Astrocyte (in vitro differentiated cells and primary cell): ENCODE measurements around the gene SLC17A1.

Source experiments
- CTCF ChIP-seq: IDR thresholded peaks from 2 replicates; pipeline ENCODE4 v1.5.1; 2011; ENCODE audit warnings: low read depth, mild to moderate bottlenecking, inconsistent platforms, low read length, moderate library complexity; ENCODE audit not compliant: insufficient read depth
- EZH2 ChIP-seq: IDR thresholded peaks from 2 replicates; pipeline ENCODE4 v1.6.1; 2012; ENCODE audit warnings: mild to moderate bottlenecking, low read length, inconsistent platforms; ENCODE audit not compliant: insufficient read depth

- TF ChIP-seq CTCF (no peak), EZH2 (no peak)
Measured at GRCh38 chr6:25835442-25836283, 3.8 kb upstream of the SLC17A1 start.
